Caco-2 (cell line): ENCODE measurements around the gene DUOX1. TPM values are rescaled to one million over a fixed set of nuclear protein-coding genes. Genes with fewer than 3 reads are reported as not detected.

Source experiments
- BruUV-seq: library from RNA; stranded (reverse); fragments of 400-500 nt; replicated peaks from 2 replicates; lab custom pipeline; 2021; lab: Mats Ljungman, UMichigan
- CTCF ChIA-PET: fragments of 300-600 bp; sonication (Branson Sonifier 250); formaldehyde crosslinking; loops from one replicate; lab custom pipeline; 2022; ENCODE audit warnings: antibody characterized with exemption; lab: Charles Lee
- POLR2A ChIA-PET: fragments of 300-600 bp; sonication (Branson Sonifier 250); formaldehyde crosslinking; loops from one replicate; lab custom pipeline; 2022; ENCODE audit warnings: antibody characterized with exemption; lab: Charles Lee
- DNase-seq, 2 experiments: peaks; one replicate each; pipeline versions ENCODE4 v3.0.0 to v3.0.0-alpha.2; 2020 to 2022
- H3K27me3 ChIP-seq: replicated peaks from 2 replicates; pipeline ENCODE4 v1.6.0; 2011; ENCODE audit warnings: low read length; ENCODE audit not compliant: control insufficient read depth, insufficient read depth
- H3K36me3 ChIP-seq: 2 replicates; pipeline ENCODE4 v1.5.1; 2011; ENCODE audit warnings: low read length; ENCODE audit not compliant: control insufficient read depth, insufficient read depth
- H3K4me1 ChIP-seq: fragments of 250-450 bp; sonication (Bioruptor Pico); 2 replicates; pipeline ENCODE4 v1.5.1; 2020; ENCODE audit warnings: mild to moderate bottlenecking
- H3K4me3 ChIP-seq: 2 replicates; pipeline ENCODE4 v1.5.1; 2011; ENCODE audit warnings: low read depth, mild to moderate bottlenecking, control low read depth, low read length
- H3K9me3 ChIP-seq: fragments of 250-450 bp; sonication (Bioruptor Pico); 2 replicates; pipeline ENCODE4 v1.5.1; 2020; ENCODE audit warnings: mild to moderate bottlenecking, moderate library complexity
- H3K27ac Mint-ChIP-seq: one replicate; pipeline ENCODE4 v1.8.0; 2022; ENCODE audit warnings: mixed read lengths; ENCODE audit not compliant: unreplicated experiment
- H3K27me3 Mint-ChIP-seq: one replicate; pipeline ENCODE4 v1.8.0; 2022; ENCODE audit warnings: mixed read lengths; ENCODE audit not compliant: insufficient read depth, unreplicated experiment
- H3K36me3 Mint-ChIP-seq: one replicate; pipeline ENCODE4 v1.8.0; 2022; ENCODE audit warnings: mild to moderate bottlenecking, mixed read lengths; ENCODE audit not compliant: insufficient read depth, unreplicated experiment
- H3K4me1 Mint-ChIP-seq: one replicate; pipeline ENCODE4 v1.8.0; 2022; ENCODE audit warnings: low read depth, mixed read lengths; ENCODE audit not compliant: unreplicated experiment
- H3K4me3 Mint-ChIP-seq: one replicate; pipeline ENCODE4 v1.8.0; 2022; ENCODE audit warnings: mild to moderate bottlenecking, moderate library complexity, mixed read lengths; ENCODE audit not compliant: unreplicated experiment
- H3K9me3 Mint-ChIP-seq: one replicate; pipeline ENCODE4 v1.8.0; 2022; ENCODE audit warnings: mixed read lengths; ENCODE audit not compliant: unreplicated experiment
- CTCF ChIP-seq, 2 experiments: fragments of 200-600 bp in 1 of 2; IDR thresholded peaks; 1 replicate in 1 of 2; 2 replicates in 1 of 2; pipeline versions ENCODE4 v1.5.1 to v1.8.0; 2011 to 2022; ENCODE audit warnings: antibody characterized with exemption in 1 of 2, control low read depth in 1 of 2, inconsistent platforms in 1 of 2, low read depth in 1 of 2, low read length in 1 of 2, mild to moderate bottlenecking in 1 of 2, moderate library complexity in 1 of 2; ENCODE audit not compliant: insufficient read depth in 1 of 2, severe bottlenecking in 1 of 2, unreplicated experiment in 1 of 2
- intact Hi-C: fragments of 100-400 bp; cut with micrococcal nuclease; formaldehyde crosslinking; loops from one replicate; pipeline ENCODE4 v1.10.0; 2022; ENCODE audit not compliant: unreplicated experiment
- total RNA-seq: library from RNA; stranded (reverse); gene quantifications from 2 replicates; pipeline ENCODE4 v1.2.3, GENCODE V29; 2022

The DUOX1 gene
- total RNA-seq, 1 experiment from 2014 or later: 0.14 TPM

- intact Hi-C loops: loop anchor here (1.0 to 2.0 kb wide), 7 partner anchors 37 to 451 kb away; no protein-coding TSS in a partner anchor
- ChIA-PET CTCF (interaction anchor here (0.5 to 3.4 kb wide), 24 partner anchors 16 to 450 kb away, joined by 3 to 66 read pairs (median 4); partner anchors contain the start of gene SHF), POLR2A (interaction anchor here (0.8 to 1.3 kb wide), 2 partner anchors 37 to 116 kb away, joined by 4 to 5 read pairs; no protein-coding TSS in a partner anchor)
- Mint-ChIP-seq H3K4me3 (no peak overlapping the region), H3K27me3 (no peaks in the 10 kb centered on the region), H3K27ac (no peak overlapping the region), H3K9me3 (no peaks in the 10 kb centered on the region), H3K36me3 (peaks cover 17% of the 10 kb centered on the region), H3K4me1 (peaks cover 23% of the 10 kb centered on the region)
- Histone ChIP-seq H3K4me1 (peaks cover 32% of the 10 kb centered on the region), H3K36me3 (no peaks in the 10 kb centered on the region), H3K27me3 (no peaks in the 10 kb centered on the region), H3K9me3 (no peaks in the 10 kb centered on the region), H3K4me3 (no peak overlapping the region)
- no peak for TF ChIP-seq CTCF (IDR thresholded peaks at IDR 0.05; ENCODE audit: insufficient read depth in 1 of 2, low read depth in 1 of 2, low read length in 1 of 2, severe bottlenecking in 1 of 2, unreplicated experiment in 1 of 2)
- DNase-seq: no peak
- no TSS peak for BruUV-seq
Measured at GRCh38 chr15:45163508-45163856, 33.7 kb downstream of the DUOX1 start.

GRCh38 chr15:45164914-45165313 lies 35.1 kb downstream of the DUOX1 start:
- no peak for TF ChIP-seq CTCF (IDR thresholded peaks at IDR 0.05; ENCODE audit: insufficient read depth in 1 of 2, low read depth in 1 of 2, low read length in 1 of 2, severe bottlenecking in 1 of 2, unreplicated experiment in 1 of 2)
- Histone ChIP-seq H3K9me3 (no peaks in the 10 kb centered on the region), H3K27me3 (no peaks in the 10 kb centered on the region), H3K36me3 (no peaks in the 10 kb centered on the region), H3K4me3 (no peak overlapping the region), H3K4me1 (peaks cover 32% of the 10 kb centered on the region)
- BruUV-seq: no TSS peak
- H3K27me3 Mint-ChIP-seq: no peaks in the 10 kb centered on the region
- peak overlapping the region; percentile 67 for H3K27ac Mint-ChIP-seq
- ChIA-PET POLR2A (no interaction called here), CTCF (interaction anchor here (1.2 to 3.4 kb wide), 3 partner anchors 21 to 248 kb away, joined by 5 to 66 read pairs (median 16); no protein-coding TSS in a partner anchor)
- DNase-seq: no peak
- H3K4me3 Mint-ChIP-seq: peak overlapping the region; percentile 43
- H3K9me3 Mint-ChIP-seq: no peaks in the 10 kb centered on the region
- peaks cover 17% of the 10 kb centered on the region for H3K36me3 Mint-ChIP-seq
- H3K4me1 Mint-ChIP-seq: peaks cover 17% of the 10 kb centered on the region
- intact Hi-C loops: no loop called here

- Mint-ChIP-seq H3K27ac (peak overlapping the region; percentile 67), H3K4me1 (peaks cover 17% of the 10 kb centered on the region), H3K4me3 (peak overlapping the region; percentile 43), H3K36me3 (peaks cover 17% of the 10 kb centered on the region), H3K9me3 (no peaks in the 10 kb centered on the region), H3K27me3 (no peaks in the 10 kb centered on the region)
- Histone ChIP-seq H3K9me3 (no peaks in the 10 kb centered on the region), H3K27me3 (no peaks in the 10 kb centered on the region), H3K36me3 (no peaks in the 10 kb centered on the region), H3K4me1 (peaks cover 32% of the 10 kb centered on the region), H3K4me3 (no peak overlapping the region)
- DNase-seq: no peak
- CTCF ChIA-PET: interaction anchor here (3.4 kb wide), 1 partner anchor 35 kb away, joined by 66 read pairs; no protein-coding TSS in a partner anchor
- intact Hi-C loops: no loop called here
- TF ChIP-seq CTCF (IDR thresholded peaks at IDR 0.05; ENCODE audit: insufficient read depth in 1 of 2, low read depth in 1 of 2, low read length in 1 of 2, severe bottlenecking in 1 of 2, unreplicated experiment in 1 of 2): no peak
- BruUV-seq: no TSS peak
- POLR2A ChIA-PET: interaction anchor here (0.6 kb wide), 2 partner anchors 21 to 33 kb away, joined by 4 to 5 read pairs; no protein-coding TSS in a partner anchor
Measured at GRCh38 chr15:45165536-45165935, 35.7 kb downstream of the DUOX1 start.
